COR-L47 (cell line): ENCODE results near the gene ARHGAP24.
"Not testable (repeated sequence)": the region's sequence is repeated elsewhere in the genome, so short reads cannot be mapped to it uniquely, and the experiment has no call there.

Experiments used
- DNase-seq: peaks from one replicate; lab custom pipeline; 2025; lab: John Stamatoyannopoulos, UW

The ARHGAP24 gene

DNA sequence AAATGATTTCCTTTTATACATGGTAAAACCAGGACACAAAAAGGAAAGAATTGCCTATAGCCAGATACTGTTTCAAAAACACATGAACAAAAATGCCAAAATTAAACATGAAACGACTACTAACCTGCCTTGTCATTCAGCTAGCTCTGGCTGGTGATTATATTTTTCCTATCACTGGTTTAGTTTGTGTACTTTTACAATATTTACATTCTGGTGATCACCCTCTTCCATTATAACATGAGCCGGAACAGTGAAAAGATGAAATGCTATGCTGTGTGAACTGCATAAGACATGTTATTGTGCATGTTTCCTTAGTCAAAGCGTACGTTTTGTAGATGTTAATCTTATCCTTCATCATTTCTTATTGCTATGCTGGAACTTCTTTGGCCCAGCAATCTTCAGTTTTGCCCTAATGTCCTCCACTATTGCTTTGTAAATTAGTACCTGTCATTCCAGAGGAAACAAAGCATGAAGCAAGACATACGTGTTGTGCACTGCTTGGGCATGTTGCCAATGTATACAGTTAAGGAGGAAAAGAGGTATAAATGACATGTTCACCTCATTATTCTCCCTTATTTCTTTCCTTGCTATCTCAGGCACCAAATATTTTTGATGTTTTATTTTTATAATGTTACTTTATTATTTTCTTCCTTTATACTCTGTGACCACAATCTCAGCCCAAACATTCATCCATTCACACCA, 386.3 kb downstream of the ARHGAP24 start:
- DNase-seq: peak; percentile 65

DNA sequence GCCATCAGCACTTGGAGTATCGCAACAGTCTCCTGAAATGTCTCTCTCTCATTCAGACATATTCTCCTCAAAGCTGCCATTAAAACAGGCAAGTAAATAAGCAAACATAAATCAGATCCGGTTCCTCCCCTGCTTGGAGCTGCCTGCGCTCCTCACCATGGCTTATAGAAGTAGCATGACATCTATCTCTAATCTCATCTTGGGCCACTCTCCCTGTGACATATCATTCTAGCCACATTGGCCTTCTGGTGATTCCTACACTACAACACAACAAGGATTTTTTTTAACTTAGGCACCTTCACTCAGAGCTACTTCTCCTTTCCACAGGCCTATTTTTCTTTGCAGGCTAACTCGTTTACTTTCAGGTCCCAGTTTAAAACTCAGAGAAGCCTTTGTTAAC, 387.9 kb downstream of the ARHGAP24 start:
- no peak for DNase-seq

GRCh38 chr4:85864259-85865205, 389.6 kb downstream of the ARHGAP24 start:
- DNase-seq: no peak

DNA sequence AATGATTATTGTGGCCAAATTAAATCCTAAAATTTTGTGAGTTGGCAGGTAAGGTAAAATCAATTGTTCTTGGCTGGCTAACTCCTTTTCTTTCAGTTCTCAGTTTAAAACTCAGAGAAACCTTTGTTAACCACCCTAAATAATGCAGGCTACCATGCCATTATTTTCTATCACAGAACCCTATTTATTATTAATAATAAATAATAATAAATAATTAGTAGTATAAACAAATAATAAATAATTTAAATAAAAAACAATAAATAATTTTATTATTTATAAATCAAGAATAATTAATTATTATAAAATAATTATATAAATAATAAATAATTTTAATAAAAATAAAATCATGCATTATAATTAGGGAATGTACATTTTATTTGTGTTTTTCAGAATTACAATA, 390.3 kb downstream of the ARHGAP24 start:
- no peak for DNase-seq

DNA sequence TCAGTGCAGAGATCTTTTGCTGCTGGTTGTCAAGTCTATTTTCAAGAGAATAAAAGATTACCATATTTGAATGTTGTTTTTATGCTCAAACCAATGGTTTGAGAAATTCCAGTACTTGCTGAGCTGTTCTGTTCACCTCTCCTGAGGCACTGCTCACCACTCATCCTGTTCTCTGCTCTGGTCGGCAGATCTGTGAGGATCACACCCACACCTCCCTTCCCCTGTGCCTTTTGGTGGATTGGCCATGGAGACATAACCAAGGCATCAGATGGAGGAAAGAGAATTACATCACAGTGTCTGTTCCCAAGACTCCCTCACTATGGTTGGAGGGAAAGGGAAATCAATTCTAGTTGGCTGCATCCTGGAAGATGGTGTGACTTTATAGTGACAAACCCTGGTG, 391.6 kb downstream of the ARHGAP24 start:
- DNase-seq: no peak

- no peak for DNase-seq
These were observed 392.3 kb downstream of the ARHGAP24 start for GRCh38 chr4:85867271-85867670.

GRCh38 chr4:85869181-85869580, 394.2 kb downstream of the ARHGAP24 start:
- no peak for DNase-seq

GRCh38 chr4:85870298-85871083, 395.5 kb downstream of the ARHGAP24 start:
- DNase-seq: no peak

GRCh38 chr4:85873566-85873965, 398.6 kb downstream of the ARHGAP24 start:
- DNase-seq: no peak

DNA sequence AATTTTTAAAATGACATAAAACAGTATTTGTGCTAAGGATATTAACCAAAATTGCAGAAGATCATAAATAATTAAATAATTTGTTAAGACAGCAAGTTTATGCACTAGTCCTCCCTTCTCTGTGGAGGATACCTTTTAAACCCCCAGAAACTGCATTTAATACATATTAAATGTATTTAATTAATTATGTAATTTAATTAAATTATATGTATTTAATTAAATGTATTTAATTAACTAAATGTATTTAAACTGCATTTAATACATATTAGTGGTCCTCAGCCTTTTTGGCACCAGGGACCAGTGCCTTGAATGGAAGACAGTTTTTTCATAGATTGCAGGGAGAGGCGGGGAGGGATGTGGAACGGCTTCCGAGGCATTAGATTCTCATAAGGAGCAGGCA, 404.6 kb downstream of the ARHGAP24 start:
- DNase-seq: no peak

DNA sequence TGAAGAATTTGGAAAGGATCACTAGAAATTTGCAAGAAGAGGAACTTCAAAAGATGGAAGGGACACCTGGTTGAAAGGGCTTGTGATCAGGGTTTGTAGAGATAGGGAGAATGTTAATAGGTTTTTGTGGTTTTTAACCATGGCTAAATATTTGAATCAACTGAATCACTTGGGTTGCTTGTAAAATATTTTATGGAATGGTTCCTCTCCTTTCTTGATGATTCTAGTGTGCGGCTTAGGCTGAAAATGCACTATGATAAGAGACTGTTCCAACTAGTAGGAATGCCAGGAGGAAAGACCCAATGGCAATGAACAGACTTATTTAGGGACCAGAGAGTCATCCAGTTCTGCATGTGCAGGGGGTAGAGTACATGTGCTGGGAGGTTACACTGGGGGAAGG, 408.2 kb downstream of the ARHGAP24 start:
- no peak for DNase-seq

- no peak for DNase-seq
These were observed 409.3 kb downstream of the ARHGAP24 start for GRCh38 chr4:85884251-85884650.

DNA sequence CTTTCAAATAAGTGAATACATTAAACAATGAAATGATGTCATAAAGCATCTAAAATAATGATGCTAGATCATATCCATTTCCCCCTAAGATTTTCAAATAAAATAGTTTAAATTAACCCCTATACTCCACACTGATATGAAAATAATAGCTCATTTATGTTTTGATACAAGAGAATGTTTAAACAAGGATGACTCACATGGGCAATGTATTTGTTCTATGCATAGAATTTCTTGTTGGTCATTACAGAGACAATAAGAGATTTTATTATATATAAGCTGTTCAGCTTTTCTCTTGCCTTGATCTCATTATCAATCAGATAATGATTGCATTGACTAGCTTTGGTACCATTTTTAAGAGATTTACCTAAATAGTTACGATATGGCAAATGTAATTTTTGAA, 411.7 kb downstream of the ARHGAP24 start:
- no peak for DNase-seq

- DNase-seq: no peak
These were observed 414.4 kb downstream of the ARHGAP24 start for GRCh38 chr4:85889314-85889713.

GRCh38 chr4:85895755-85896154, 420.8 kb downstream of the ARHGAP24 start:
- DNase-seq: no peak

GRCh38 chr4:85898231-85898630, 423.3 kb downstream of the ARHGAP24 start:
- DNase-seq: no peak

GRCh38 chr4:85901500-85901899, 426.6 kb downstream of the ARHGAP24 start:
- DNase-seq: no peak

GRCh38 chr4:85902647-85903046, 427.7 kb downstream of the ARHGAP24 start:
- DNase-seq: not testable (repeated sequence)

DNA sequence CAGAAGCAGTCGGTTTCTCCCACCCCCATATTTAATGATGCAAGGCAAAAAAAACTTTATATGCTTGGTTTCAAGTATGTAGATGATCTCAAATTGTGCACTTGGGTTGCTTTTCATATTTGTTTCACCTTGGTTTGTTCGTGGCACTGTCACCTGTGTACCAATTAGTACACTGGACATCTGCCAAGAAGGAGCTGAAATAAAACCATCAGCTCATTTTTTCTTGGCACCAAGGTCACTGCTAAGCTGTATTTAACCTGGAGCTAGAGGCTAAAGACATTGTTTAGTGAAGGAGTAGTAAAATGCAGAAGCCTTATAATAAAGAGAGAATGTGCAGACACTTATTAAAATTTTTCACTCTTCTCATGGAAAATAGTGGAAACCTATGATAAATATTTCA, 430.8 kb downstream of the ARHGAP24 start:
- peak; percentile 83 for DNase-seq

DNA sequence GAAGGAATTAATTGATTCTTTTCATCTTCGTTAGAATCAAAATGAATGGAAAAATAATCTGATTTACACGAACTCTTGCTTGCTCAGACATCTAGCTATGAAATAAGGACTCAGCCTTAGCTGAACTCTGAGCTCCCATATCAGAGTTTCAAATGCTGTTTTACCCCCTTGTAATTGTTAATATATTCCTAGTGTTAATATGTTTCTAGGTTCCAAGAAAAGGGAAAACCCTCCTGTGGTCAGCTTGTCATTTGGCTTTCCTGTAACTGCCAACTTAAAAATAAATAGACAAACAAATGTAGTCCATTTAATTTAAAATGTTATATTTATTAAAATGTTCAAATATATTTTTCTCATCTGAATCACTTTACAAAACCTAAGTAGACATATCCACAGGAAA, 432.1 kb downstream of the ARHGAP24 start:
- DNase-seq: no peak

DNA sequence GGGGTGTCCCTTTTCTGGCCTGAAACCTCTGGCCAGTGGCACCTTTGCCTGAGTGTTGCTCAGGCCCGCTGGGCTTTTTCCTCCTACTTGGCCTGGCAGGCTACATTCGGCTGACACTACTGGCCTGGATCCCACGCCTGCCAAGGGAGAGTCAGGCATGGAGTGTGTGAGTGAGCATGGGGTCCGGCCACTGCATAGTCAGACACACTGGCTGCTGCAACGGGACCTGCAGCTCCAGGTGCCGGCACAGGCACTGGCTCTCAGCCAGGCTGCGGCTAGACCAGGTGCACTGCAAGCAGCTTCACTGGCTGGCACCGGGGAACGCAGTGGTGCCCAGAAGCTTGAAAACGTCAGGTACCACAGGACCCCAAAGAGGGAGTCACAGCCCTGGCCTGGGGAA, 434.9 kb downstream of the ARHGAP24 start:
- DNase-seq: no peak

- DNase-seq: no peak
These were observed 436.0 kb downstream of the ARHGAP24 start for GRCh38 chr4:85910985-85911384.
